Urinary bladder (tissue), 4 donors: ENCODE results near the gene GSG1L. TPM values are rescaled to one million over a fixed set of nuclear protein-coding genes. Genes with fewer than 3 reads are reported as not detected.
"Not testable (repeated sequence)": the region's sequence is repeated elsewhere in the genome, so short reads cannot be mapped to it uniquely, and the experiment has no call there.

Experiments used
- DNase-seq: peaks from one replicate; pipeline ENCODE4 v3.0.0-alpha.2; 2015; ENCODE audit errors: extremely low spot score
- H3K27ac ChIP-seq: one replicate; pipeline ENCODE4 v1.5.1; 2013; ENCODE audit warnings: low read depth, mild to moderate bottlenecking, moderate library complexity
- H3K36me3 ChIP-seq: one replicate; pipeline ENCODE4 v1.6.1; 2013; ENCODE audit warnings: mild to moderate bottlenecking, moderate library complexity; ENCODE audit not compliant: insufficient read depth
- H3K4me1 ChIP-seq: one replicate; pipeline ENCODE4 v1.6.1; 2013; ENCODE audit warnings: mild to moderate bottlenecking, moderate library complexity; ENCODE audit not compliant: insufficient read depth
- H3K4me3 ChIP-seq: one replicate; pipeline ENCODE4 v1.5.1; 2013; ENCODE audit warnings: low read depth, low read length
- WGBS: extraction: QIAGEN DNeasy Blood & Tissue Kit; methylation state at CpG from one replicate; pipeline ENCODE4 v1.1.7; 2013; 5-methylcytosine and 5-hydroxymethylcytosine counted together
- polyA plus RNA-seq: library from polyadenylated mRNA; stranded (reverse); fragments of 200-250 nt; gene quantifications from one replicate; pipeline ENCODE4 v1.2.3, GENCODE V29; 2013
- small RNA-seq: library from RNA; depleted of rRNA; stranded (forward); fragments of <200 nt; gene quantifications from one replicate; pipeline ENCODE3, GENCODE V24; 2014
- total RNA-seq: library from RNA; depleted of rRNA; stranded (reverse); fragments of >200 nt; gene quantifications from one replicate; pipeline ENCODE4 v1.2.3, GENCODE V29; 2014
- donor health status: healthy with polysubstance abuse.
- donor health status: healthy.

Gene GSG1L
- total and polyA plus RNA-seq, 2 donors: 0.53 to 1.7 TPM

- no peak overlapping the region for H3K27ac ChIP-seq
- no peak for DNase-seq
- no peaks in the 10 kb centered on the region for H3K36me3 ChIP-seq
- no peak overlapping the region for H3K4me3 ChIP-seq
- H3K4me1 ChIP-seq: no peaks in the 10 kb centered on the region
- WGBS: 95% methylated on average over 18 of the region's 18 CpGs
These were observed 317.2 kb downstream of the GSG1L start for GRCh38 chr16:27746076-27746855.

DNA sequence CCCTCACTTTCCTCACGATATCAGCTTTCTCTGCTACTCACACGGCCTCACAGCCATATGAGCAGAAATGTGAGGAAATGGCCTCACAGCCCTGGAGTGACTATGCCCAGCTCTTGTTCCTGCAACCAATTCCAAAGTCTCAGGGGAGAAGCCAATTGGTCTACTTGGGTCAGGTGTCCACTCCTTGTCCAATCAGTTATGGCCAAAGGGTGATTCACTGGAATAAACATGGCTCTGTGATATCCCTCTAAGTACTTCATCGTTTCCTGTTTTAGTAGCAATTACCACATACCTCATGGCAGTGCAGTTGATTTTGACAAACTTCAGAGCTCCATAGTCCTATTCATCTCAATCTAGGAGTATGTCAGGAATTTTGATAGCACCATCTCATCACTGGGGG lies 318.2 kb downstream of the GSG1L start:
- no peak for DNase-seq
- WGBS: 90% methylated on average over 3 of the region's 3 CpGs
- H3K27ac ChIP-seq: no peak overlapping the region
- H3K36me3 ChIP-seq: no peaks in the 10 kb centered on the region
- no peak overlapping the region for H3K4me3 ChIP-seq
- no peaks in the 10 kb centered on the region for H3K4me1 ChIP-seq

- DNase-seq: no peak
- H3K4me3 ChIP-seq: no peak overlapping the region
- H3K4me1 ChIP-seq: no peaks in the 10 kb centered on the region
- 91% methylated on average over 5 of the region's 5 CpGs for WGBS
- no peak overlapping the region for H3K27ac ChIP-seq
- no peaks in the 10 kb centered on the region for H3K36me3 ChIP-seq
These were observed 319.6 kb downstream of the GSG1L start for GRCh38 chr16:27743963-27744362.

DNA sequence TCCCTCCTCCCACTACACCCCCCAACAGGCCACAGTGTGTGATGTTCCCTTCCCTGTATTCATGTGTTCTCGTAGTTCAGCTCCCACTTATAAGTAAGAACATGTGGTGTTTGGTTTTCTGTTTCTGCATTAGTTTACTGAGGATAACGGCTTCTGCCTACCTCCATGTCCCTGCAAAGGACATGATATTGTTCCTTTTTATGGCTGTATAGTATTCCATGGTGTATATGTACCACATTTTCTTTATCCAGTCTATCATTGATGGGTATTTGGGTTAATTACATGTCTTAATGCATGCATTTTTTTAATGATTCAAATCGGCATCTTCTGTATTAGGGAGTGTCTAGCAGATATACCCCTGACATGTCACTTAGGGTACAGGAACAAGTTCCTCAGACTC lies 320.5 kb downstream of the GSG1L start:
- not testable (repeated sequence) for DNase-seq, H3K36me3 ChIP-seq, H3K4me3 ChIP-seq, H3K4me1 ChIP-seq, H3K27ac ChIP-seq
- WGBS: over 99% methylated on average over 3 of the region's 3 CpGs

GRCh38 chr16:27742333-27742732 lies 321.2 kb downstream of the GSG1L start:
- no peaks in the 10 kb centered on the region for H3K4me1 ChIP-seq
- no peak overlapping the region for H3K27ac ChIP-seq
- DNase-seq: no peak
- peaks cover 2% of the 10 kb centered on the region for H3K36me3 ChIP-seq
- 92% methylated on average over 5 of the region's 5 CpGs for WGBS
- H3K4me3 ChIP-seq: no peak overlapping the region

DNA sequence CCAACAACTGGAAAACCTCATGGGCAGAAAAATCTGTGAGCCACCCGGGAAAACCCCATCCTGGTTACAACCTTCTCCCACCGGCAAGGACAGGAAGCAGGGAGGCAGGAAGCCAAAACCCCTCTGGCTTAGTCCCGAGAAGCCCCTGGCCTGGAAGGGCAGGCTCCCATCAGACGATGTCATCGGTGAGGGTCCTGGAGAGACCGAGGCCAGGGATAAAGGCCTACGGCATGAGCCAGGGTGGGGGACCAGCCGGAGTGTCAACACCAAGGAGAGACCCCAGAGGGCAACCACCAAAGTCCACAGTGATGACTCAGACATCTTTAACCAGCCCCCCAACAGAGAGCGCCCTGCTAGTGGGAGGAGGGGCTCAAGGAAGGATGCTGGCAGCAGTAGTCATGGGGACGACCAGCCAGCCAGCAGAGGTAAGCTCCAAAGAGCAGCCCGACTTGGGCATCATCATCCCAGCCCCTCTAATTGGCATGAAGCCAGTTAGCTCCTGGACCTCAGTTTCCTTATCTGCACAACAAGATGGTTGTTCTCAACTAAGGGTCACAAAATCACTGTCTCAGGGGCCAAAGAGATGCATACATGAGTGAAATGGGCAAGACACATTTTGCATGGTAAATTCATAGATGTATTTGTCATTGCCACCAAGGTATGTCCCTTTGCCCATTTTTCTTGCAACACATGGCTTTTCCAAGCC lies 322.9 kb downstream of the GSG1L start:
- no peak overlapping the region for H3K27ac ChIP-seq

GRCh38 chr16:27739606-27740357 lies 323.7 kb downstream of the GSG1L start:
- DNase-seq: no peak
- no peak overlapping the region for H3K4me3 ChIP-seq
- H3K27ac ChIP-seq: no peak overlapping the region
- no peaks in the 10 kb centered on the region for H3K4me1 ChIP-seq
- peaks cover 2% of the 10 kb centered on the region for H3K36me3 ChIP-seq
- 91% methylated on average over 17 of the region's 17 CpGs for WGBS

More for the DNA sequence above, 322.9 kb downstream of the GSG1L start:
- H3K4me3 ChIP-seq: no peak overlapping the region
- H3K36me3 ChIP-seq: peaks cover 2% of the 10 kb centered on the region
- H3K4me1 ChIP-seq: no peaks in the 10 kb centered on the region
- DNase-seq: no peak
- 83% methylated on average over 11 of the region's 11 CpGs for WGBS

GRCh38 chr16:27738596-27738995 lies 324.9 kb downstream of the GSG1L start:
- Histone ChIP-seq H3K27ac (no peak overlapping the region), H3K4me3 (no peak overlapping the region), H3K4me1 (no peaks in the 10 kb centered on the region), H3K36me3 (peaks cover 2% of the 10 kb centered on the region)
- DNase-seq: no peak
- 88% methylated on average over 11 of the region's 11 CpGs for WGBS

Small RNAs within 50 kb of the gene (small RNA-seq; reads per million reads assigned to genes)
- not detected for gene RNU6-1241P
- not detected for gene RNU6-159P

Other genes with a start within 250 kb of the GSG1L start
- gene XPO6, start 148.3 kb upstream of the GSG1L start, total RNA-seq: 85.7 TPM
- 55.0 TPM for gene XPO6, start 148.3 kb upstream of the GSG1L start, polyA plus RNA-seq
- gene SBK1, start 228.8 kb upstream of the GSG1L start, total RNA-seq: 0.21 TPM
- 0.16 TPM for gene SBK1, start 228.8 kb upstream of the GSG1L start, polyA plus RNA-seq